Calu3 (cell line): Measurements from ENCODE around the gene GALNTL6. TPM values are rescaled to one million over a fixed set of nuclear protein-coding genes. Genes with fewer than 3 reads are reported as not detected.

ENCODE experiments used
- BruUV-seq: library from RNA; stranded (reverse); fragments of 400-500 nt; replicated peaks from 2 replicates; lab custom pipeline; 2021; lab: Mats Ljungman, UMichigan
- CTCF ChIA-PET: fragments of 300-600 bp; sonication (Branson Sonifier 250); formaldehyde crosslinking; loops from one replicate; lab custom pipeline; 2022; ENCODE audit warnings: antibody characterized with exemption; lab: Charles Lee
- DNase-seq: peaks from one replicate; pipeline ENCODE4 v3.0.0; 2022
- H3K27ac Mint-ChIP-seq: one replicate; pipeline ENCODE4 v1.8.0; 2022; ENCODE audit warnings: mixed read lengths; ENCODE audit not compliant: unreplicated experiment
- H3K27me3 Mint-ChIP-seq: one replicate; pipeline ENCODE4 v1.8.0; 2022; ENCODE audit warnings: mixed read lengths; ENCODE audit not compliant: unreplicated experiment
- H3K36me3 Mint-ChIP-seq: one replicate; pipeline ENCODE4 v1.8.0; 2022; ENCODE audit warnings: mild to moderate bottlenecking, moderate library complexity, mixed read lengths; ENCODE audit not compliant: insufficient read depth, unreplicated experiment
- H3K4me1 Mint-ChIP-seq: one replicate; pipeline ENCODE4 v1.8.0; 2022; ENCODE audit warnings: mild to moderate bottlenecking, low read depth, mixed read lengths; ENCODE audit not compliant: unreplicated experiment
- H3K4me3 Mint-ChIP-seq: one replicate; pipeline ENCODE4 v1.8.0; 2022; ENCODE audit warnings: mild to moderate bottlenecking, low read depth, moderate library complexity, mixed read lengths; ENCODE audit not compliant: unreplicated experiment
- H3K9me3 Mint-ChIP-seq: one replicate; pipeline ENCODE4 v1.8.0; 2022; ENCODE audit warnings: low read depth, mixed read lengths; ENCODE audit not compliant: unreplicated experiment
- intact Hi-C: fragments of 100-400 bp; cut with micrococcal nuclease; formaldehyde crosslinking; loops from one replicate; pipeline ENCODE4 v1.10.0; 2022; ENCODE audit not compliant: unreplicated experiment
- total RNA-seq: library from RNA; stranded (reverse); gene quantifications from 2 replicates; pipeline ENCODE4 v1.2.3, GENCODE V29; 2022
- TF ChIP-seq, protein P1 (sequence below): fragments of 200-600 bp; IDR thresholded peaks from one replicate; pipeline ENCODE4 v1.8.0; 2022; ENCODE audit warnings: antibody characterized with exemption; ENCODE audit not compliant: unreplicated experiment

GALNTL6 gene
- total RNA-seq, 1 experiment from 2014 or later: not detected

DNA sequence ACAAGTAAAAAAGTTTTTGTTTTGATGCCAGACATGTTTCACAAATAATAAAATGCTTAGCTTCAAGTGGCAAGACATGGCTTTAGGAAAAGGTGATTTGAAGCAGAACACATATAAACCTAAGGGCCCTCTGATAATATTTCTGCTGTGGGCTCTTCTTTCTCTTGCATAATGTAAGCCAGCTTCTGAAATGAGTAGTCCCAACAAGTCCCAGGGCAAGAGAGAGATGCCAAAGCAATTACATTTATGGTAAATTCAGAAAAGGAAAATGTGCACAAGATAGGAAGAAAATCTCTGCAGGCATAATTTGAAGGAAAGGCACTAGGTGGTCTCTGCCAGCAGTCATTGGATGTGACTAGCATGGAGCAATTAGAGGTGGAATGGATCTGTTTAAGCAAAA lies 1184.7 kb downstream of the GALNTL6 start:
- DNase-seq: no peak
- BruUV-seq: no TSS peak
- Mint-ChIP-seq H3K4me3 (no peak overlapping the region), H3K9me3 (no peaks in the 10 kb centered on the region), H3K27ac (no peak overlapping the region), H3K36me3 (no peaks in the 10 kb centered on the region), H3K4me1 (peaks cover 11% of the 10 kb centered on the region), H3K27me3 (no peaks in the 10 kb centered on the region)
- CTCF ChIA-PET: no interaction called here
- TF ChIP-seq, protein P1, sequence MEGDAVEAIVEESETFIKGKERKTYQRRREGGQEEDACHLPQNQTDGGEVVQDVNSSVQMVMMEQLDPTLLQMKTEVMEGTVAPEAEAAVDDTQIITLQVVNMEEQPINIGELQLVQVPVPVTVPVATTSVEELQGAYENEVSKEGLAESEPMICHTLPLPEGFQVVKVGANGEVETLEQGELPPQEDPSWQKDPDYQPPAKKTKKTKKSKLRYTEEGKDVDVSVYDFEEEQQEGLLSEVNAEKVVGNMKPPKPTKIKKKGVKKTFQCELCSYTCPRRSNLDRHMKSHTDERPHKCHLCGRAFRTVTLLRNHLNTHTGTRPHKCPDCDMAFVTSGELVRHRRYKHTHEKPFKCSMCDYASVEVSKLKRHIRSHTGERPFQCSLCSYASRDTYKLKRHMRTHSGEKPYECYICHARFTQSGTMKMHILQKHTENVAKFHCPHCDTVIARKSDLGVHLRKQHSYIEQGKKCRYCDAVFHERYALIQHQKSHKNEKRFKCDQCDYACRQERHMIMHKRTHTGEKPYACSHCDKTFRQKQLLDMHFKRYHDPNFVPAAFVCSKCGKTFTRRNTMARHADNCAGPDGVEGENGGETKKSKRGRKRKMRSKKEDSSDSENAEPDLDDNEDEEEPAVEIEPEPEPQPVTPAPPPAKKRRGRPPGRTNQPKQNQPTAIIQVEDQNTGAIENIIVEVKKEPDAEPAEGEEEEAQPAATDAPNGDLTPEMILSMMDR: no peak
- intact Hi-C loops: no loop called here

DNA sequence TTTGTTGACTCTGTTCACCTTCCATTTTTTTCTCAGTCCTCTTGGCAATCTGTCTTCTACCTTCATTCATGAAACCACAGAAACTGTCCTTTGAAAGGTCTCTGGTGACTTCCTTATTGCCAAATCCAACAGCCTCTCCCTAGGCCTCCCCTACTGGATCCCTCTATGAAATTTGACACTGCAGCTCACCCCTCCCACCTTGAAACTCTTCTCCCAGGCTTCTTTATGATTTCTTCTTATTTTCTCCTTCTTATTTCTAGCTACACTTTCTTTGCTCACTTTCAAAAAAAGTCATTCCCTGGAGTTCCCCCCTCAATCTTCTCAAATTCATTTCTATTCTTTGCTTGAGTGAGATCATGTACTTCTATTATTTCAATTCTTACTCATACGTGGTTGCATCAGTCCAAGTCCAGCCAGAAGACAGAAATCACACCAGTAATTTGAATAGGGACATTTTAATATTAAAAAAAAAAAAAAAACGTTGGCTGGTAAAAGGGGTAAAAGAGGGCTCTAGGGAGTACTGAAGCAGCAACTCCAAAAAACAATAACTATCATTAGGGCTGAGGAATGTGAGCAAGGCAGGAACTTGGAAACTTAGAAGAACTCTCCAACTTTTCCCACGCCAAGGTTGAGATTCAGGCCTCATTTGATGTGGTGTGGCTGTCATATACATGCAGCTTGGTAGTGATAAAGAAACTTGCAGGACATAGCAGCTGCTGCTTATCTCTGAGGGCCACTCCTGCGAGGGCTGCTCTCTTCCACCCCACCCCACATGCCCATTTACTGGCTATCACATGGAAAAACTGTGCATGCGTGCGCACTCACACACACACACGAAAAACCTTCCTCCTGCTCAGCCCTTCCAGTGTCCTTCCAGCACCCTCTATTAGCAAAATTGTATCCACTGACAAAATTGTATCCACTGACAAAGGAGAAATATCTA lies 1185.6 kb downstream of the GALNTL6 start:
- no peak overlapping the region for H3K4me3 Mint-ChIP-seq
- TF ChIP-seq, protein P1: no peak
- H3K36me3 Mint-ChIP-seq: no peaks in the 10 kb centered on the region
- H3K27me3 Mint-ChIP-seq: no peaks in the 10 kb centered on the region
- no peaks in the 10 kb centered on the region for H3K9me3 Mint-ChIP-seq
- CTCF ChIA-PET: interaction anchor here (0.6 to 0.7 kb wide), 3 partner anchors 22 to 303 kb away, joined by 4 read pairs; no protein-coding TSS in a partner anchor
- no TSS peak for BruUV-seq
- peaks cover 11% of the 10 kb centered on the region for H3K4me1 Mint-ChIP-seq
- H3K27ac Mint-ChIP-seq: no peak overlapping the region
- intact Hi-C loops: no loop called here
- no peak for DNase-seq

DNA sequence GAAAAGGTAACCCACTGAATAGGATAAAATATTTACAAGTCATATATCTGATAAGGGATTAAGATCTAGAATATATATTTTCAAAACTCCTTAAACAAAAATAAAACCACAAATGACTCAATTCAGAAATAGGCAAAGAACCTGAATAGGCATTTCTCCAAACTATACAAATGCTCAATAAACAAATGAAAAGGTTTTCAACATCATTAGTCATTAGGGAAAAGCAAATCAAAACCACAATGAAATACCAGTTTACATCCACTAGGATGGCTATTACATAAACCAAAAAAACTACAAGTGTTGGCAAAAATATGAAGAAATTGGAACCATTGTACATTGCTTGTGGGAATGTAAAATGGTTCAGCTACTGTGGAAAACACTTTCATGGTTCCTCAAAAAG lies 1188.4 kb downstream of the GALNTL6 start:
- CTCF ChIA-PET: no interaction called here
- Mint-ChIP-seq H3K27ac (no peak overlapping the region), H3K9me3 (no peaks in the 10 kb centered on the region), H3K27me3 (no peaks in the 10 kb centered on the region), H3K36me3 (no peaks in the 10 kb centered on the region), H3K4me3 (no peak overlapping the region), H3K4me1 (peaks cover 11% of the 10 kb centered on the region)
- DNase-seq: no peak
- TF ChIP-seq, protein P1: no peak
- BruUV-seq: no TSS peak
- intact Hi-C loops: no loop called here

DNA sequence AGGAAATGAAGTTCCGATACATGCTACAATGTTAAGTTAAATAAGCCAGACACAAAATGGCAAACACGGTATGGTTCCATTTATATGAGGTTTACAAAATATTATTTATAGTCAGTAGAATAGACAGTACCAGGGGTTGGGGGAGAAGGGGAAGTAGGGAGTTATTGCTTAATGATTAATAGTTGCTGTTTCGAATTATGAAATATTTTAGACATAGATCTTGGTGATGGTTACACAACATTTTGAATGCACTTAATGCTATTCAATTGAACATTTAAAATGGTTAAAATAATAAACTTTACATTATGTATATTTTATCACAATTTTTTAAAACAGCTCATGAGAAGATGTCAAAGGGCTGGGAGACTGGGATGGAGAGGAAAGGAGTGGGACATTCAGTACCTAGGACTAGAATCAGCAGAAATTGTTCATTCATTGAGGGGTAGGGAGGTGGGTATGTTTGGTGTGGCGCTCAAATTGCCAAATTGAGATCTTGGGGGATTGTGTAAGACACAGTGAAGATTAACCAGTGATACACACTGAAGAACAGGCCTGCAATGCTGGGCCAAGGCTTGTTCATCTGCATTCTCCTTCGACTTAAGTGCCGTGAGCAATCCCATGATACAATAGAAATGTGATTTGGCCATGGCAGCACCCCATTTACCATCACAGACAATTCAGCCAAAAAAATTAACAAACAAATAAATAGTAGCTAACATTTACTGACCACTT lies 1189.8 kb downstream of the GALNTL6 start:
- TF ChIP-seq, protein P1: no peak
- CTCF ChIA-PET: no interaction called here
- H3K27ac Mint-ChIP-seq: no peak overlapping the region
- no TSS peak for BruUV-seq
- no peak for DNase-seq
- no peaks in the 10 kb centered on the region for H3K36me3 Mint-ChIP-seq
- H3K4me1 Mint-ChIP-seq: peaks cover 11% of the 10 kb centered on the region
- H3K4me3 Mint-ChIP-seq: no peak overlapping the region
- H3K27me3 Mint-ChIP-seq: no peaks in the 10 kb centered on the region
- no peaks in the 10 kb centered on the region for H3K9me3 Mint-ChIP-seq
- intact Hi-C loops: no loop called here
